CD4-positive, alpha-beta T cell (primary cell): ENCODE data around the gene CDC14A. TPM values are rescaled to one million over a fixed set of nuclear protein-coding genes. Genes with fewer than 3 reads are reported as not detected.

ENCODE experiments used
- ATAC-seq: fragments of 200-7000 bp; cut with Tn5 transposase; one replicate; pipeline ENCODE4 v1.10.0; 2022; ENCODE audit warnings: mild to moderate bottlenecking; ENCODE audit not compliant: poor library complexity
- CTCF ChIA-PET: fragments of 350-600 bp; sonication (Branson Sonifier 250); formaldehyde crosslinking; loops from one replicate; lab custom pipeline; 2021; ENCODE audit warnings: antibody characterized with exemption, inconsistent platforms; lab: Charles Lee
- POLR2A ChIA-PET: fragments of 350-600 bp; sonication (Branson Sonifier 250); formaldehyde crosslinking; loops from one replicate; lab custom pipeline; 2021; ENCODE audit warnings: antibody characterized with exemption, inconsistent platforms; lab: Charles Lee
- DNase-seq, 14 experiments: peaks; one replicate each; pipeline ENCODE4 v3.0.0-alpha.2; 2013 to 2020; ENCODE audit warnings: mixed read lengths in 2 of 14
- H3K27ac ChIP-seq, 2 donors: one replicate each; pipeline versions ENCODE4 v1.5.1 to v1.7.0; 2013; ENCODE audit warnings: low read length in 2 of 2, low read depth in 1 of 2, mild to moderate bottlenecking in 1 of 2
- H3K27me3 ChIP-seq, 2 experiments: 1 replicate in 1 of 2; 2 replicates in 1 of 2; pipeline versions ENCODE4 v1.6.1 to v1.7.0; 2013; ENCODE audit warnings: low read length in 2 of 2, control low read depth in 1 of 2, mild to moderate bottlenecking in 1 of 2, moderate library complexity in 1 of 2; ENCODE audit not compliant: insufficient read depth in 2 of 2, control insufficient read depth in 1 of 2
- H3K36me3 ChIP-seq: one replicate; pipeline ENCODE4 v1.6.1; 2013; ENCODE audit warnings: low read length, control low read depth; ENCODE audit not compliant: insufficient read depth
- H3K4me1 ChIP-seq: one replicate; pipeline ENCODE4 v1.6.1; 2013; ENCODE audit warnings: low read length, control low read depth; ENCODE audit not compliant: insufficient read depth
- H3K4me3 ChIP-seq: one replicate; pipeline ENCODE4 v1.5.1; 2013; ENCODE audit warnings: mild to moderate bottlenecking, low read length, moderate library complexity
- H3K9me3 ChIP-seq, 2 experiments: 1 replicate in 1 of 2; 2 replicates in 1 of 2; pipeline versions ENCODE4 v1.6.1 to v1.7.0; 2013; ENCODE audit warnings: low read length in 2 of 2, mild to moderate bottlenecking in 2 of 2, control low read depth in 1 of 2, moderate library complexity in 1 of 2; ENCODE audit not compliant: control insufficient read depth in 1 of 2, insufficient read depth in 1 of 2
- H3K27ac Mint-ChIP-seq: one replicate; pipeline ENCODE4 v1.8.0; 2020; ENCODE audit warnings: mixed read lengths
- H3K27me3 Mint-ChIP-seq: one replicate; pipeline ENCODE4 v1.8.0; 2021; ENCODE audit warnings: mixed read lengths
- H3K36me3 Mint-ChIP-seq: one replicate; pipeline ENCODE4 v1.8.0; 2021; ENCODE audit warnings: low read depth, mixed read lengths
- H3K4me1 Mint-ChIP-seq: one replicate; pipeline ENCODE4 v1.8.0; 2021; ENCODE audit warnings: low read depth, mixed read lengths
- H3K4me3 Mint-ChIP-seq: one replicate; pipeline ENCODE4 v1.8.0; 2020; ENCODE audit warnings: mild to moderate bottlenecking, mixed read lengths
- H3K9me3 Mint-ChIP-seq: one replicate; pipeline ENCODE4 v1.8.0; 2020; ENCODE audit warnings: mixed read lengths
- intact Hi-C, 2 experiments: fragments of 100-400 bp; cut with DNase I in 1 of 2; cut with micrococcal nuclease in 1 of 2; formaldehyde crosslinking; loops; one replicate each; pipeline versions ENCODE4 v1.15.1 to v1.9.0; 2023 to 2025; cut with DNase I, micrococcal nuclease
- polyA plus RNA-seq, 2 donors: library from polyadenylated mRNA; unstranded; fragments of 120-200 nt; gene quantifications; one replicate each; pipeline ENCODE4 v1.2.1, GENCODE V29; 2013
- total RNA-seq, 174 experiments: library from RNA in 2 of 174; stranded (reverse) in 2 of 174; gene quantifications; one replicate each; pipeline ENCODE4 v1.2.3 and lab custom pipeline; 2021 to 2026
- TF ChIP-seq, protein P1 (sequence below): fragments of 200-600 bp; IDR thresholded peaks from one replicate; pipeline ENCODE4 v1.8.0; 2022; ENCODE audit warnings: antibody characterized with exemption, mild to moderate bottlenecking

The CDC14A gene, protein sequence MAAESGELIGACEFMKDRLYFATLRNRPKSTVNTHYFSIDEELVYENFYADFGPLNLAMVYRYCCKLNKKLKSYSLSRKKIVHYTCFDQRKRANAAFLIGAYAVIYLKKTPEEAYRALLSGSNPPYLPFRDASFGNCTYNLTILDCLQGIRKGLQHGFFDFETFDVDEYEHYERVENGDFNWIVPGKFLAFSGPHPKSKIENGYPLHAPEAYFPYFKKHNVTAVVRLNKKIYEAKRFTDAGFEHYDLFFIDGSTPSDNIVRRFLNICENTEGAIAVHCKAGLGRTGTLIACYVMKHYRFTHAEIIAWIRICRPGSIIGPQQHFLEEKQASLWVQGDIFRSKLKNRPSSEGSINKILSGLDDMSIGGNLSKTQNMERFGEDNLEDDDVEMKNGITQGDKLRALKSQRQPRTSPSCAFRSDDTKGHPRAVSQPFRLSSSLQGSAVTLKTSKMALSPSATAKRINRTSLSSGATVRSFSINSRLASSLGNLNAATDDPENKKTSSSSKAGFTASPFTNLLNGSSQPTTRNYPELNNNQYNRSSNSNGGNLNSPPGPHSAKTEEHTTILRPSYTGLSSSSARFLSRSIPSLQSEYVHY
- total RNA-seq: 100 to 1,000 TPM; 174 to 182 TPM
- polyA plus RNA-seq (2013, experiment 1 of 2): 62.7 TPM
- 77.1 TPM for polyA plus RNA-seq (2013, experiment 2 of 2)
- 16.6 to 440 (median 122) reads per million in 172 experiments for total RNA-seq (lab: John Stamatoyannopoulos, UW)

DNA sequence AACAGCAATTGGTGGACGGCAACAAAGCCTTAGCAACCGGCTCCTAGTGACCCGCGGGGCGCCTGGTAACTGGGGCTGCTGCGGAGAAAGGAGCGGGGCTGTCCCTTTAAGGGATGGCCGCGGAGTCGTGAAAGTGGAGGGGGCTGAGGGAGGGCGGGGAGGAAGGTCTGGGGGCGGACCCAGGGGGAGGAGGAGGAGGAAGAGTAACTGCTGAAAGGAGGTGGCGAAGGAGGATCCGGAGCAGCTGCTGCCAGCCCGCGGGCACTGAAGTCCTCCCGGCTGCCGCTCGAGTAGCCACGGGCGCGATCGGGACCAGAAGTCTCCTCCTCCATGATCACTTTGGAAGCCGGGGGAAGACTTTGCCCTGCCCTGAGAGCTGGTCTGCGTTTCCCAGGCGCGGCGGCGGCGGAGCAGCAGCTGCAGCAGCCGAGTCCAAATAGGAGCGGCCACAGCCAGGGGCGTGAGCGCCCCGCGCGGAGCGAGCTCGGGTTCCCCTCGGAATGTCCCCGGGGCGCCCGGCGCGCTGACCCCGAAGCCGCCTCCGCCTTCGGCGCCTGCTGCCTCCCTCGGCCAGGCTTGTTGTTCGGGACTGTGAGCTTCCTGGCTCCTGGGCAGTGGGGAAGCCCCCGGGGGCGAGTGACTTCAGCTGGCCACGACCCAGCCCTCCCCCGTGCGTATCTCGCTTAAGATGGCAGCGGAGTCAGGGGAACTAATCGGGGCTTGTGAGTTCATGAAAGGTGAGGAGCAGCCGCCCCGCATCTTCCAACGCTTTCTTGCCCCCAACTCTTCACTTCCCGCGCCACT, at the start of gene CDC14A:
TSS of gene CDC14A (plus strand) at position 240 of the 804 bp plus-strand sequence. CDS start at position 689, 449 bp downstream.
- no peaks in the 10 kb centered on the region for H3K27me3 ChIP-seq
- no peaks in the 10 kb centered on the region for H3K9me3 ChIP-seq
- TF ChIP-seq, protein P1, sequence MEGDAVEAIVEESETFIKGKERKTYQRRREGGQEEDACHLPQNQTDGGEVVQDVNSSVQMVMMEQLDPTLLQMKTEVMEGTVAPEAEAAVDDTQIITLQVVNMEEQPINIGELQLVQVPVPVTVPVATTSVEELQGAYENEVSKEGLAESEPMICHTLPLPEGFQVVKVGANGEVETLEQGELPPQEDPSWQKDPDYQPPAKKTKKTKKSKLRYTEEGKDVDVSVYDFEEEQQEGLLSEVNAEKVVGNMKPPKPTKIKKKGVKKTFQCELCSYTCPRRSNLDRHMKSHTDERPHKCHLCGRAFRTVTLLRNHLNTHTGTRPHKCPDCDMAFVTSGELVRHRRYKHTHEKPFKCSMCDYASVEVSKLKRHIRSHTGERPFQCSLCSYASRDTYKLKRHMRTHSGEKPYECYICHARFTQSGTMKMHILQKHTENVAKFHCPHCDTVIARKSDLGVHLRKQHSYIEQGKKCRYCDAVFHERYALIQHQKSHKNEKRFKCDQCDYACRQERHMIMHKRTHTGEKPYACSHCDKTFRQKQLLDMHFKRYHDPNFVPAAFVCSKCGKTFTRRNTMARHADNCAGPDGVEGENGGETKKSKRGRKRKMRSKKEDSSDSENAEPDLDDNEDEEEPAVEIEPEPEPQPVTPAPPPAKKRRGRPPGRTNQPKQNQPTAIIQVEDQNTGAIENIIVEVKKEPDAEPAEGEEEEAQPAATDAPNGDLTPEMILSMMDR: no peak
- peaks cover 28% of the 10 kb centered on the region for H3K36me3 ChIP-seq
- DNase-seq (peak; percentile 76 to 94 (median 82)), ATAC-seq (peak; percentile 56)
- Mint-ChIP-seq H3K27me3 (no peaks in the 10 kb centered on the region), H3K36me3 (peaks cover 57% of the 10 kb centered on the region), H3K4me1 (peaks cover 47% of the 10 kb centered on the region), H3K9me3 (no peaks in the 10 kb centered on the region), H3K27ac (peak within 1 kb of the TSS; percentile 96), H3K4me3 (peak within 1 kb of the TSS; percentile 97)
- intact Hi-C loops: loop anchor here (2.0 to 10.0 kb wide), 9 partner anchors 38 to 220 kb away; partner anchors contain the start of genes RTCA (in 2 of the 2), DBT (in 1 of the 2), SASS6 (in 1 of the 2) and TRMT13 (in 1 of the 2)
- peaks cover 33% of the 10 kb centered on the region for H3K4me1 ChIP-seq
- H3K4me3 ChIP-seq: peak within 1 kb of the TSS; percentile 96
- peak within 1 kb of the TSS; percentile 86 to 92 for H3K27ac ChIP-seq
- ChIA-PET CTCF (interaction anchor here (0.8 to 4.7 kb wide), 11 partner anchors 27 to 111 kb away, joined by 3 to 40 read pairs (median 4); partner anchors contain the start of gene RTCA), POLR2A (interaction anchor here (0.6 to 6.9 kb wide), 32 partner anchors 9 to 575 kb away, joined by 3 to 67 read pairs (median 8); partner anchors contain the start of genes DBT, EXTL2, RTCA and TRMT13)

DNA sequence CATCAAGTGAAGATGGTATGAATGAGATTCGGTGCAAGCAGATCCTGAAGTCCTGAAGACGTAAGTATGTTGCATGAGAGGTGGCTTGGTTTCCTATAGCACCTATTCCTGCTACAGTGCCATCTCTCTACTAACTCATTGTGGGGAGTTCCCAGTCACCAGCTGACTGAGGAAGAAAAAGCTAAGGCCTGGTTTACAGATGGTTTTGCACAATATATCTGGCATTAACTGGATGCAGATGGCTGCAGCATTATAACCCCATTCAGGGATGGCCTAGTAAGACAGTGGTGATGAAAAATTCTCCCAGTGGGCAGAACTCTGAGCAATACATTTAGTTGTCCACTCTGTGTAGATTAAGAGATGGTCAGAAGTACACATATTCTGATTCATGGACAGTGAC, 49.6 kb upstream of the CDC14A start:
- ChIA-PET CTCF (no interaction called here), POLR2A (no interaction called here)
- DNase-seq: no peak
- H3K9me3 ChIP-seq: no peaks in the 10 kb centered on the region
- Mint-ChIP-seq H3K9me3 (no peaks in the 10 kb centered on the region), H3K27ac (no peak overlapping the region), H3K36me3 (no peaks in the 10 kb centered on the region), H3K4me3 (no peak overlapping the region), H3K4me1 (peaks cover 13% of the 10 kb centered on the region), H3K27me3 (no peaks in the 10 kb centered on the region)
- no peaks in the 10 kb centered on the region for H3K27me3 ChIP-seq
- no peak overlapping the region for H3K4me3 ChIP-seq
- TF ChIP-seq, protein P1: no peak
- intact Hi-C loops: no loop called here
- H3K4me1 ChIP-seq: peaks cover 4% of the 10 kb centered on the region
- no peak overlapping the region for H3K27ac ChIP-seq
- no peaks in the 10 kb centered on the region for H3K36me3 ChIP-seq
- no peak for ATAC-seq

DNA sequence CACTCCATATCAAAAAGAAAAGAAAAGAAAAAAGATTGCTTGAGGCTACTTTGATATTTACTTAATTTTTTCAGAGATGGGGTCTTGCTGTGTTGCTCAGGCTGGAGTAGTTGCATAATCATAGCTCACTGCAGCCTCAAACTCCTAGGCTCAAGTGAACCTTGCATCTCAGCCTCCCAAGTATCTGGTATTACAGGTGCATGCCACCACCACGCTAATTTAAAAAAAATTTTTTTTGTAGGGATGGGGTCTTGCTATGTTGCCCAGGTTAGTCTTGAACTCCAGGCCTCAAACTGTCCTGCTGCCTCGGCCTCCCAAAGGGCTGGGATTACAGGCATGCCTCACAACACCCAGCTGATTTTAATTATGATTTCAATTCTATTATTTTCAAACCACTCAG, 48.1 kb upstream of the CDC14A start:
- no peaks in the 10 kb centered on the region for H3K27me3 ChIP-seq
- intact Hi-C loops: no loop called here
- H3K4me3 Mint-ChIP-seq: no peak overlapping the region
- no peak for DNase-seq
- H3K4me1 Mint-ChIP-seq: peaks cover 14% of the 10 kb centered on the region
- POLR2A ChIA-PET: no interaction called here
- TF ChIP-seq, protein P1: no peak
- no peak overlapping the region for H3K27ac Mint-ChIP-seq
- H3K9me3 Mint-ChIP-seq: no peaks in the 10 kb centered on the region
- no peak overlapping the region for H3K27ac ChIP-seq
- H3K36me3 ChIP-seq: no peaks in the 10 kb centered on the region
- H3K9me3 ChIP-seq: peaks cover 0 to under 1% of the 10 kb centered on the region in 2 experiments
- no peaks in the 10 kb centered on the region for H3K27me3 Mint-ChIP-seq
- no peak overlapping the region for H3K4me3 ChIP-seq
- H3K36me3 Mint-ChIP-seq: no peaks in the 10 kb centered on the region
- H3K4me1 ChIP-seq: peaks cover 4% of the 10 kb centered on the region
- CTCF ChIA-PET: no interaction called here
- ATAC-seq: no peak
